Tibial nerve (tissue), 4 donors: ENCODE data around the gene ZNF804B. TPM values are rescaled to one million over a fixed set of nuclear protein-coding genes. Genes with fewer than 3 reads are reported as not detected.

Experiments used
- DNase-seq, 2 donors: peaks; one replicate each; pipeline ENCODE4 v3.0.0-alpha.2; 2019; ENCODE audit warnings: low spot score in 2 of 2
- H3K27ac ChIP-seq, 4 donors: fragments of 200-600 bp; sonication (generic) in 3 of 4; one replicate each; pipeline ENCODE4 v1.5.1; 2017 to 2019; ENCODE audit warnings: mild to moderate bottlenecking in 1 of 4
- H3K27me3 ChIP-seq, 2 donors: fragments of 200-600 bp; sonication (generic) in 1 of 2; one replicate each; pipeline versions ENCODE4 v1.5.1 to v1.6.0; 2017 to 2019
- H3K36me3 ChIP-seq, 3 donors: fragments of 200-600 bp; sonication (generic); one replicate each; pipeline ENCODE4 v1.5.1; 2018 to 2019
- H3K4me1 ChIP-seq, 4 donors: fragments of 200-600 bp; sonication (generic) in 3 of 4; one replicate each; pipeline ENCODE4 v1.5.1; 2017 to 2019
- H3K4me3 ChIP-seq, 4 donors: fragments of 200-600 bp; sonication (generic) in 3 of 4; one replicate each; pipeline ENCODE4 v1.5.1; 2017 to 2019; ENCODE audit warnings: mild to moderate bottlenecking in 1 of 4, moderate library complexity in 1 of 4
- H3K9me3 ChIP-seq, 4 donors: fragments of 200-600 bp; sonication (generic) in 3 of 4; one replicate each; pipeline ENCODE4 v1.5.1; 2017 to 2019
- CTCF ChIP-seq, 5 experiments: fragments of 200-600 bp in 3 of 5; fragments of 450-650 bp in 2 of 5; sonication (generic) in 3 of 5; IDR thresholded peaks; one replicate each; pipeline ENCODE4 v1.5.1; 2016 to 2019; ENCODE audit warnings: antibody characterized with exemption in 5 of 5, mild to moderate bottlenecking in 3 of 5, moderate library complexity in 2 of 5
- EP300 ChIP-seq, 2 donors: sonication (generic); formaldehyde crosslinking; IDR thresholded peaks; one replicate each; pipeline ENCODE4 v1.6.1; 2017; ENCODE audit warnings: antibody characterized with exemption in 2 of 2, mild to moderate bottlenecking in 1 of 2
- POLR2A ChIP-seq, 2 donors: fragments of 450-650 bp; IDR thresholded peaks; one replicate each; pipeline ENCODE4 v1.6.1; 2017; ENCODE audit warnings: antibody characterized with exemption in 2 of 2, mild to moderate bottlenecking in 2 of 2, moderate library complexity in 2 of 2
- WGBS, 2 donors: methylation state at CpG; one replicate each; pipeline ENCODE4 v1.1.5; 2018; 5-methylcytosine and 5-hydroxymethylcytosine counted together
- total RNA-seq, 4 donors: library from RNA; depleted of rRNA; stranded (reverse); fragments of >200 nt; gene quantifications; one replicate each; pipeline ENCODE4 v1.1.0, GENCODE V29; 2016

Gene ZNF804B
- total RNA-seq, 4 donors from 2014 or later: 0.21 to 0.22 TPM; not detected in 2

GRCh38 chr7:89246196-89246595, 486.7 kb downstream of the ZNF804B start:
- Histone ChIP-seq H3K4me3 (no peak overlapping the region), H3K9me3 (peaks cover 0 to 19% (median 0%) of the 10 kb centered on the region in 4 donors), H3K27ac (no peak overlapping the region), H3K27me3 (no peaks in the 10 kb centered on the region), H3K4me1 (no peaks in the 10 kb centered on the region), H3K36me3 (no peaks in the 10 kb centered on the region)
- DNase-seq: no peak
- TF ChIP-seq POLR2A (IDR thresholded peaks at IDR 0.05) (no peak), EP300 (IDR thresholded peaks at IDR 0.05) (no peak), CTCF (IDR thresholded peaks at IDR 0.05) (no peak)

- WGBS, 2 donors: 87 to 95% methylated on average over 3 of the region's 3 CpGs
- no peak for TF ChIP-seq POLR2A (IDR thresholded peaks at IDR 0.05)
- TF ChIP-seq EP300 (IDR thresholded peaks at IDR 0.05): no peak
- TF ChIP-seq CTCF (IDR thresholded peaks at IDR 0.05): no peak
- Histone ChIP-seq H3K4me1 (no peaks in the 10 kb centered on the region), H3K4me3 (no peak overlapping the region), H3K27me3 (no peaks in the 10 kb centered on the region), H3K9me3 (peaks cover 0 to 19% (median 0%) of the 10 kb centered on the region in 4 donors), H3K36me3 (no peaks in the 10 kb centered on the region), H3K27ac (no peak overlapping the region)
- no peak for DNase-seq
These were observed 487.7 kb downstream of the ZNF804B start for GRCh38 chr7:89247207-89247606.

GRCh38 chr7:89259085-89259484, 499.6 kb downstream of the ZNF804B start:
- no peak for TF ChIP-seq EP300 (IDR thresholded peaks at IDR 0.05)
- no peak for TF ChIP-seq POLR2A (IDR thresholded peaks at IDR 0.05)
- TF ChIP-seq CTCF (IDR thresholded peaks at IDR 0.05): no peak
- no peaks in the 10 kb centered on the region for H3K4me1 ChIP-seq
- 82 to 92% methylated on average over 2 of the region's 2 CpGs for WGBS, 2 donors
- H3K4me3 ChIP-seq: no peak overlapping the region
- no peak for DNase-seq
- H3K27ac ChIP-seq: no peak overlapping the region
- H3K36me3 ChIP-seq: no peaks in the 10 kb centered on the region
- H3K27me3 ChIP-seq: no peaks in the 10 kb centered on the region
- peaks cover 0 to 3% (median 0%) of the 10 kb centered on the region in 4 donors for H3K9me3 ChIP-seq

- TF ChIP-seq EP300 (IDR thresholded peaks at IDR 0.05) (no peak), POLR2A (IDR thresholded peaks at IDR 0.05) (no peak), CTCF (IDR thresholded peaks at IDR 0.05) (no peak)
- no peaks in the 10 kb centered on the region for H3K4me1 ChIP-seq
- 81 to 82% methylated on average over 4 of the region's 4 CpGs for WGBS, 2 donors
These were observed 504.6 kb downstream of the ZNF804B start for GRCh38 chr7:89264126-89264525.

GRCh38 chr7:89265631-89266030, 506.1 kb downstream of the ZNF804B start:
- 51 to 54% methylated on average over 2 of the region's 2 CpGs for WGBS, 2 donors
- H3K9me3 ChIP-seq: peaks cover 0 to 5% (median 0%) of the 10 kb centered on the region in 4 donors
- DNase-seq: no peak
- H3K36me3 ChIP-seq: no peaks in the 10 kb centered on the region
- no peaks in the 10 kb centered on the region for H3K4me1 ChIP-seq
- H3K27ac ChIP-seq: no peak overlapping the region
- TF ChIP-seq EP300 (IDR thresholded peaks at IDR 0.05) (no peak), CTCF (IDR thresholded peaks at IDR 0.05) (no peak), POLR2A (IDR thresholded peaks at IDR 0.05) (no peak)
- no peaks in the 10 kb centered on the region for H3K27me3 ChIP-seq
- no peak overlapping the region for H3K4me3 ChIP-seq

More at GRCh38 chr7:89264126-89264525, 504.6 kb downstream of the ZNF804B start:
- H3K36me3 ChIP-seq: no peaks in the 10 kb centered on the region
- H3K27ac ChIP-seq: no peak overlapping the region
- H3K9me3 ChIP-seq: no peaks in the 10 kb centered on the region
- no peak for DNase-seq
- H3K27me3 ChIP-seq: no peaks in the 10 kb centered on the region
- H3K4me3 ChIP-seq: no peak overlapping the region
